Glutamatergic neuron (in vitro differentiated cells): Measurements from ENCODE around the gene DAGLB. TPM values are rescaled to one million over a fixed set of nuclear protein-coding genes. Genes with fewer than 3 reads are reported as not detected.
A peak's percentile ranks its signal among the peaks of the same experiment; 100 is the strongest.

ENCODE experiments used
- DNase-seq: peaks from one replicate; pipeline ENCODE4 v3.0.0; 2022
- H3K27ac Mint-ChIP-seq: one replicate; pipeline ENCODE4 v1.8.0; 2020; ENCODE audit warnings: mild to moderate bottlenecking, mixed read lengths, inconsistent platforms; ENCODE audit not compliant: unreplicated experiment
- H3K27me3 Mint-ChIP-seq: one replicate; pipeline ENCODE4 v1.8.0; 2020; ENCODE audit warnings: mild to moderate bottlenecking, moderate library complexity, mixed read lengths, inconsistent platforms; ENCODE audit not compliant: unreplicated experiment
- H3K36me3 Mint-ChIP-seq: one replicate; pipeline ENCODE4 v1.8.0; 2020; ENCODE audit warnings: mild to moderate bottlenecking, mixed read lengths, inconsistent platforms; ENCODE audit not compliant: unreplicated experiment
- H3K4me1 Mint-ChIP-seq: one replicate; pipeline ENCODE4 v1.8.0; 2020; ENCODE audit warnings: mild to moderate bottlenecking, low read depth, mixed read lengths, inconsistent platforms; ENCODE audit not compliant: unreplicated experiment
- H3K4me3 Mint-ChIP-seq: one replicate; pipeline ENCODE4 v1.8.0; 2020; ENCODE audit warnings: mild to moderate bottlenecking, mixed read lengths, inconsistent platforms; ENCODE audit not compliant: unreplicated experiment
- H3K9me3 Mint-ChIP-seq: one replicate; pipeline ENCODE4 v1.8.0; 2020; ENCODE audit warnings: mild to moderate bottlenecking, moderate library complexity, mixed read lengths, inconsistent platforms; ENCODE audit not compliant: unreplicated experiment
- CTCF ChIP-seq: fragments of 200-600 bp; sonication (generic); IDR thresholded peaks from one replicate; pipeline ENCODE4 v1.5.0; 2021; ENCODE audit not compliant: partially characterized antibody, unreplicated experiment
- long read RNA-seq: library from polyadenylated mRNA; unstranded; transcript quantifications from one replicate; pipeline ENCODE4 v2.0.0, GENCODE V29; 2020; ENCODE audit not compliant: unreplicated experiment
- total RNA-seq: library from RNA; stranded (reverse); fragmentation: NEBNext Ultra II Directional; extraction: Animal tissue kit (Norgen Biotek cat#: 25700); gene quantifications from one replicate; pipeline ENCODE4 v1.2.1, GENCODE V29; 2021; ENCODE audit not compliant: unreplicated experiment

The DAGLB gene
- 63.2 TPM for total RNA-seq
- long read RNA-seq, transcript DAGLB-201 (15 exons, 2,897 nt), result major isoform, 18 of 26 reads
- long read RNA-seq, partial matches to known transcripts, result 2 of 26 reads
- long read RNA-seq, other reads (novel, unspliced or antisense), result 5 of 26 reads

- no peaks in the 10 kb centered on the region for H3K27me3 Mint-ChIP-seq
- peaks cover 7% of the 10 kb centered on the region for H3K9me3 Mint-ChIP-seq
- H3K27ac Mint-ChIP-seq, result peak within 1 kb of the TSS; percentile 70
- peak; percentile 97 for DNase-seq
- peaks cover 5% of the 10 kb centered on the region for H3K4me1 Mint-ChIP-seq
- H3K4me3 Mint-ChIP-seq, result peak within 1 kb of the TSS; percentile 91
- no peak for TF ChIP-seq CTCF
- H3K36me3 Mint-ChIP-seq, result no peaks in the 10 kb centered on the region
Observed at GRCh38 chr7:6447581-6448199, at the start of gene DAGLB. TSS of gene DAGLB (minus strand) at chr7:6447954. CDS start at chr7:6447842, 112 bp downstream.

GRCh38 chr7:6497637-6497905 is 49.8 kb upstream of the DAGLB start:
- H3K27ac Mint-ChIP-seq, result no peak overlapping the region
- H3K27me3 Mint-ChIP-seq, result peaks cover 1% of the 10 kb centered on the region
- peaks cover 2% of the 10 kb centered on the region for H3K4me1 Mint-ChIP-seq
- no peak for DNase-seq
- TF ChIP-seq CTCF, result no peak
- no peaks in the 10 kb centered on the region for H3K36me3 Mint-ChIP-seq
- peaks cover 2% of the 10 kb centered on the region for H3K9me3 Mint-ChIP-seq
- H3K4me3 Mint-ChIP-seq, result no peak overlapping the region

GRCh38 chr7:6496842-6497636 is 49.3 kb upstream of the DAGLB start:
- H3K4me1 Mint-ChIP-seq, result peaks cover 2% of the 10 kb centered on the region
- H3K9me3 Mint-ChIP-seq, result peaks cover 2% of the 10 kb centered on the region
- no peaks in the 10 kb centered on the region for H3K36me3 Mint-ChIP-seq
- no peak overlapping the region for H3K4me3 Mint-ChIP-seq
- no peak for TF ChIP-seq CTCF
- no peak overlapping the region for H3K27ac Mint-ChIP-seq
- H3K27me3 Mint-ChIP-seq, result no peaks in the 10 kb centered on the region
- DNase-seq, result no peak

- Mint-ChIP-seq H3K4me3 (no peak overlapping the region), H3K4me1 (peaks cover 2% of the 10 kb centered on the region), H3K36me3 (no peaks in the 10 kb centered on the region)
Observed at GRCh38 chr7:6495597-6496262, 48.0 kb upstream of the DAGLB start.

More at GRCh38 chr7:6495597-6496262, 48.0 kb upstream of the DAGLB start:
- TF ChIP-seq CTCF, result no peak
- no peaks in the 10 kb centered on the region for H3K27me3 Mint-ChIP-seq
- DNase-seq, result no peak
- H3K27ac Mint-ChIP-seq, result no peak overlapping the region
- no peaks in the 10 kb centered on the region for H3K9me3 Mint-ChIP-seq
